GM12891 (cell line): ENCODE measurements around the gene TSEN54.

Experiments used
- PAX5 ChIP-seq: IDR thresholded peaks from 2 replicates; pipeline ENCODE4 v1.6.1; 2011; ENCODE audit warnings: low read length, moderate library complexity, mild to moderate bottlenecking; ENCODE audit not compliant: insufficient read depth, severe bottlenecking
- POLR2A ChIP-seq: IDR thresholded peaks from 2 replicates; pipeline ENCODE4 v1.6.1; 2011; ENCODE audit warnings: low read depth, low read length, control low read depth
- POLR2AphosphoS5 ChIP-seq: IDR thresholded peaks from 2 replicates; pipeline ENCODE4 v1.6.1; 2011; ENCODE audit warnings: low read depth, low read length, control low read depth
- TAF1 ChIP-seq: IDR thresholded peaks from 2 replicates; pipeline ENCODE4 v1.6.1; 2011; ENCODE audit warnings: low read depth, low read length, control low read depth

- TF ChIP-seq POLR2AphosphoS5 (no peak), TAF1 (no peak), POLR2A (no peak), PAX5 (no peak)
Observed at GRCh38 chr17:75523647-75524046, 7.3 kb downstream of the TSEN54 start.
